ENCODE data around the gene RABL3.
"Not testable (repeated sequence)": the region's sequence is repeated elsewhere in the genome, so short reads cannot be mapped to it uniquely, and the experiment has no call there.

Gene RABL3

GRCh38 chr3:120645083-120645845, 97.1 kb downstream of the RABL3 start:
- no peak overlapping the region for H3K9ac ChIP-seq
- H3K4me2 ChIP-seq, result no peak overlapping the region
- no peaks in the 10 kb centered on the region for H3K36me3 ChIP-seq (ENCODE audit: insufficient read depth)
- H2AFZ ChIP-seq (ENCODE audit: low read depth), result no peak overlapping the region
- H4K20me1 ChIP-seq (ENCODE audit: insufficient read depth), result no peaks in the 10 kb centered on the region
- no peaks in the 10 kb centered on the region for H3K27me3 ChIP-seq (ENCODE audit: insufficient read depth, low read depth)
- H3K4me1 ChIP-seq (ENCODE audit: low read depth, poor library complexity, severe bottlenecking), result no peaks in the 10 kb centered on the region
- no peaks in the 10 kb centered on the region for H3K79me2 ChIP-seq (ENCODE audit: insufficient read depth, low read depth)
- no peak overlapping the region for H3K4me3 ChIP-seq (IDR thresholded peaks at IDR 0.05; ENCODE audit: insufficient read depth, low read depth, low read length)
- no peak overlapping the region for H3K27ac ChIP-seq
- TF ChIP-seq, protein P1, sequence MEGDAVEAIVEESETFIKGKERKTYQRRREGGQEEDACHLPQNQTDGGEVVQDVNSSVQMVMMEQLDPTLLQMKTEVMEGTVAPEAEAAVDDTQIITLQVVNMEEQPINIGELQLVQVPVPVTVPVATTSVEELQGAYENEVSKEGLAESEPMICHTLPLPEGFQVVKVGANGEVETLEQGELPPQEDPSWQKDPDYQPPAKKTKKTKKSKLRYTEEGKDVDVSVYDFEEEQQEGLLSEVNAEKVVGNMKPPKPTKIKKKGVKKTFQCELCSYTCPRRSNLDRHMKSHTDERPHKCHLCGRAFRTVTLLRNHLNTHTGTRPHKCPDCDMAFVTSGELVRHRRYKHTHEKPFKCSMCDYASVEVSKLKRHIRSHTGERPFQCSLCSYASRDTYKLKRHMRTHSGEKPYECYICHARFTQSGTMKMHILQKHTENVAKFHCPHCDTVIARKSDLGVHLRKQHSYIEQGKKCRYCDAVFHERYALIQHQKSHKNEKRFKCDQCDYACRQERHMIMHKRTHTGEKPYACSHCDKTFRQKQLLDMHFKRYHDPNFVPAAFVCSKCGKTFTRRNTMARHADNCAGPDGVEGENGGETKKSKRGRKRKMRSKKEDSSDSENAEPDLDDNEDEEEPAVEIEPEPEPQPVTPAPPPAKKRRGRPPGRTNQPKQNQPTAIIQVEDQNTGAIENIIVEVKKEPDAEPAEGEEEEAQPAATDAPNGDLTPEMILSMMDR (conservative IDR thresholded peaks at IDR 0.05; ENCODE audit: low read depth, low read length), result no peak

DNA sequence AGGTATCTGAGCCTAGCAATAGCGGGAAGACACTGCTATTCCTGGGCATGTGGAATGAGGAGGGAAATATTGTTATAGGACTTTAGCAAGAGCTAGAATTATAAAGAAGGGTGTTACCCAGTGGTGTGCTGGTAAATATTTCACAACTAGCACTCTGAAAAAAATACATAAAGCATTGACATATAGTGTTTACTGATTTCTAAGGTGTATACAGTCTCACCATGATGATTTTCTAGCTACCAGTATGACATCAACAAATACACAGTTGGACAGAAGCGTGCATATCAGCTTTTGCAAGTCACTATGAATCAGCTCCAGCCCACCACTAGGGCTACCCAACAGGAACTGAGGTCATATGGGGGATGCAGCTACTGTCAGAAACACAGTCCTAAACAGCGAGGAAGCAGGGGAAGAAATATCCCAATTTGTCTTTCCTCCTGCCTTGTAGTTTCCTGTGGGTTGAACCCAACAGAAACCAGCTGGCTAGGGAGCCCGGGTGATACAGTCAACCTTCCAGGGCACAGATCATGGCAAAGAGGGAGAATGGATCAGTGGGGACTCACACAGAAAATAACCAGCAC, 99.9 kb downstream of the RABL3 start:
- no peak overlapping the region for H3K4me3 ChIP-seq (IDR thresholded peaks at IDR 0.05; ENCODE audit: insufficient read depth, low read depth, low read length)
- no peaks in the 10 kb centered on the region for H3K79me2 ChIP-seq (ENCODE audit: insufficient read depth, low read depth)
- no peaks in the 10 kb centered on the region for H3K4me1 ChIP-seq (ENCODE audit: low read depth, poor library complexity, severe bottlenecking)
- H3K4me2 ChIP-seq, result no peak overlapping the region
- H3K27me3 ChIP-seq (ENCODE audit: insufficient read depth, low read depth), result no peaks in the 10 kb centered on the region
- no peaks in the 10 kb centered on the region for H4K20me1 ChIP-seq (ENCODE audit: insufficient read depth)
- no peak overlapping the region for H3K9ac ChIP-seq
- H2AFZ ChIP-seq (ENCODE audit: low read depth), result no peak overlapping the region
- TF ChIP-seq, protein P1 (conservative IDR thresholded peaks at IDR 0.05; ENCODE audit: low read depth, low read length), result no peak
- no peaks in the 10 kb centered on the region for H3K36me3 ChIP-seq (ENCODE audit: insufficient read depth)
- H3K27ac ChIP-seq, result no peak overlapping the region

DNA sequence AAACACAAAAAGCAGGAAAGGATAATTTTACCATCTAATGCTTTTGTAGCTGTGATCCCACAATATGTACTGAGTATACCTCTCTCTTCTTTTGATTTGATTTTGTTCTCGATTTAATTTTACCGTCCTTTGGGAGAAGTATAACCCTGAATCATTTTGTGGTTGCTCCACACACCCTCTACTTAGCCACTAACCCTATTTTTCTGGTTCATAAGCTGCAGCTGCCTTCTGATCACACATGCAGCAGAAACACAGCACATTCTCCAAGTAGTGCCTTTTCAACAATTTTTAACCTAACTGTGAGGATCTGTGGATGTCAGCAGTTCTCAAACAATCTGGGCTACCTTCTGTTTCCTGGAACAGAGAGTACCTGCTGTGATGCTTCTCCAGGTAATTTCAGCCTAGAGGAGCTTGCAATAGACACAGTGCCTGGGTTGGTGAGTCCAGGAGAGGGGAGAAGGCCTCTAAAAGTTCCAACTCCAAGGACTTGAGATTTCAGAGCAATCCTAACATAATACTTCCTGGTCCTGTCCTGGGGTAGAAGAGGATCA, 100.5 kb downstream of the RABL3 start:
- H3K4me1 ChIP-seq (ENCODE audit: low read depth, poor library complexity, severe bottlenecking), result no peaks in the 10 kb centered on the region
- no peak overlapping the region for H3K27ac ChIP-seq
- no peak overlapping the region for H3K9ac ChIP-seq
- H3K4me2 ChIP-seq, result no peak overlapping the region
- no peaks in the 10 kb centered on the region for H3K27me3 ChIP-seq (ENCODE audit: insufficient read depth, low read depth)
- H2AFZ ChIP-seq (ENCODE audit: low read depth), result no peak overlapping the region
- no peaks in the 10 kb centered on the region for H3K79me2 ChIP-seq (ENCODE audit: insufficient read depth, low read depth)
- TF ChIP-seq, protein P1 (conservative IDR thresholded peaks at IDR 0.05; ENCODE audit: low read depth, low read length), result no peak
- no peak overlapping the region for H3K4me3 ChIP-seq (IDR thresholded peaks at IDR 0.05; ENCODE audit: insufficient read depth, low read depth, low read length)
- H3K36me3 ChIP-seq (ENCODE audit: insufficient read depth), result no peaks in the 10 kb centered on the region
- H4K20me1 ChIP-seq (ENCODE audit: insufficient read depth), result no peaks in the 10 kb centered on the region

DNA sequence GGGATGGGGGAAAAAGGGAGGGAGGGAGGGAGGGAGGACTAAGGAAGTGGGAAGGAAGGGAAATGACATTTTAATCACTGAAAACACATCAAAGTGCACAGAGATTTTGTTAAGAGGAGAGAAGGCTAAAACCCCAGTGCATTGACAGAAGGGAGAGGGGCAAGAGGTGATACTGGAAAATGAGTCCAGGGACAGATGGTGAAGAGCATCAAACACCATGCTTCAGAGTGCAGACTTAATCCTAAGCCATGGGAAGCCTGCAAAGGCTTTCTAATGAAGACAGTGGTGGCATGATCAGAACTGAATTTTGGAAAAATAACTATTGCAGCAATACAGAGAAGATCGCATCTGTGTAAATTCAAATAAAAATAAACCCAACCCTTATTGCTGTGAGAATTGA, 102.1 kb downstream of the RABL3 start:
- Histone ChIP-seq H3K4me2 (no peak overlapping the region), H3K9ac (no peak overlapping the region)

DNA sequence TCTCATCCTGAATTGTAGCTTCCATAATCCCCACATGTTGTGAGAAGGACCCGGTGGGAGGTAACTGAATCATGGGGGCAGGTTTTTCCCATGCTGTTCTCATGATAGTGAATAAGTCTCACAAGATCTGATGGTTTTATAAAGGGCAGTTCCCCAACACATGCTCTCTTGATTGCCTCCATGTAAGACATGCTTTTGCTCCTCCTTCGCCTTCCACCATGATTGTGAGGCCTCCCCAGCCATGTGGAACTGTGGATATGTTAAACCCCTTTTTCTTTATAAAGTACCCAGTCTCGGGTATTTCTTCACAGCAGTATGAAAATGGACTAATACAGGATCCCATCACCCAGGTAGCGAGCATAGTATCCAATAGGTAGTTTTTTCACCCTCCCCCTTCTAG, 103.5 kb downstream of the RABL3 start:
- not testable (repeated sequence) for H3K4me1 ChIP-seq (ENCODE audit: low read depth, poor library complexity, severe bottlenecking); H3K9ac ChIP-seq; H3K27me3 ChIP-seq (ENCODE audit: insufficient read depth, low read depth); H3K4me3 ChIP-seq (IDR thresholded peaks at IDR 0.05; ENCODE audit: insufficient read depth, low read depth, low read length); H4K20me1 ChIP-seq (ENCODE audit: insufficient read depth); H3K27ac ChIP-seq; H3K36me3 ChIP-seq (ENCODE audit: insufficient read depth); H3K79me2 ChIP-seq (ENCODE audit: insufficient read depth, low read depth); H2AFZ ChIP-seq (ENCODE audit: low read depth); H3K4me2 ChIP-seq

More for the DNA sequence above, 102.1 kb downstream of the RABL3 start:
- no peak overlapping the region for H2AFZ ChIP-seq (ENCODE audit: low read depth)
- no peak overlapping the region for H3K27ac ChIP-seq
- H3K79me2 ChIP-seq (ENCODE audit: insufficient read depth, low read depth), result no peaks in the 10 kb centered on the region
- TF ChIP-seq, protein P1 (conservative IDR thresholded peaks at IDR 0.05; ENCODE audit: low read depth, low read length), result no peak
- H3K36me3 ChIP-seq (ENCODE audit: insufficient read depth), result no peaks in the 10 kb centered on the region
- H4K20me1 ChIP-seq (ENCODE audit: insufficient read depth), result no peaks in the 10 kb centered on the region
- no peak overlapping the region for H3K4me3 ChIP-seq (IDR thresholded peaks at IDR 0.05; ENCODE audit: insufficient read depth, low read depth, low read length)
- H3K4me1 ChIP-seq (ENCODE audit: low read depth, poor library complexity, severe bottlenecking), result no peaks in the 10 kb centered on the region
- no peaks in the 10 kb centered on the region for H3K27me3 ChIP-seq (ENCODE audit: insufficient read depth, low read depth)
